SK-N-MC (cell line): ENCODE results near the gene NTN5.

Source experiments
- DNase-seq: peaks from one replicate; pipeline ENCODE4 v3.0.0-alpha.2; 2011; ENCODE audit warnings: low read depth, low spot score
- H3K27ac ChIP-seq: fragments of 200-600 bp; sonication (generic); 2 replicates; pipeline ENCODE4 v1.5.1; 2016; ENCODE audit warnings: mixed run types
- H3K36me3 ChIP-seq: fragments of 200-600 bp; sonication (generic); 2 replicates; pipeline ENCODE4 v1.6.1; 2017; ENCODE audit warnings: antibody characterized with exemption, low read length, mixed read lengths; ENCODE audit not compliant: insufficient read depth
- H3K4me3 ChIP-seq: fragments of 200-600 bp; sonication (generic); 2 replicates; pipeline ENCODE4 v1.5.1; 2016
- H3K9ac ChIP-seq: fragments of 200-600 bp; sonication (generic); 2 replicates; pipeline ENCODE4 v1.8.0; 2017; ENCODE audit warnings: mixed run types, mixed read lengths; ENCODE audit not compliant: insufficient read length
- H3K9me3 ChIP-seq: fragments of 200-600 bp; sonication (generic); 2 replicates; pipeline ENCODE4 v1.6.1; 2017; ENCODE audit warnings: low read depth, mild to moderate bottlenecking, antibody characterized with exemption, low read length, moderate library complexity, mixed read lengths
- EZH2 ChIP-seq: fragments of 200-600 bp; sonication (generic); IDR thresholded peaks from one replicate; pipeline ENCODE4 v1.6.1; 2017; ENCODE audit warnings: antibody characterized with exemption
- FOXP2 ChIP-seq: optimal IDR thresholded peaks from 2 replicates; pipeline ENCODE3; 2011; ENCODE audit warnings: mild to moderate bottlenecking, moderate library complexity; ENCODE audit not compliant: insufficient read depth; ENCODE audit errors: extremely low read length, control extremely low read depth
- POLR2AphosphoS5 ChIP-seq: IDR thresholded peaks from 2 replicates; pipeline ENCODE4 v1.6.1; 2012; ENCODE audit warnings: mild to moderate bottlenecking, low read depth, low read length, borderline replicate concordance

NTN5 gene

GRCh38 chr19:48611872-48612271, 60.9 kb downstream of the NTN5 start:
- Histone ChIP-seq H3K27ac (no peak overlapping the region; the same call in 1 of the 2 replicates), H3K9ac (no peak overlapping the region)
- TF ChIP-seq POLR2AphosphoS5 (no peak), FOXP2 (no peak), EZH2 (no peak)

More at GRCh38 chr19:48611872-48612271, 60.9 kb downstream of the NTN5 start:
- no peak for DNase-seq
- Histone ChIP-seq H3K4me3 (no peak overlapping the region), H3K9me3 (no peaks in the 10 kb centered on the region), H3K36me3 (peaks cover 21% of the 10 kb centered on the region)
